DLD1 (cell line): ENCODE data around the gene RGS1.

ENCODE experiments used
- in situ Hi-C: cut with HindIII; loops from 2 replicates; pipeline ENCODE4 v1.10.0; 2017; ENCODE audit warnings: low sequenced_read_pairs

Gene RGS1

GRCh38 chr1:192579010-192579738 lies 3.6 kb downstream of the RGS1 start:
- in situ Hi-C loops: no loop called here

GRCh38 chr1:192580351-192580962 lies 4.9 kb downstream of the RGS1 start:
- in situ Hi-C loops: no loop called here

- in situ Hi-C loops: no loop called here
These were observed 5.8 kb downstream of the RGS1 start for GRCh38 chr1:192581131-192581927.

DNA sequence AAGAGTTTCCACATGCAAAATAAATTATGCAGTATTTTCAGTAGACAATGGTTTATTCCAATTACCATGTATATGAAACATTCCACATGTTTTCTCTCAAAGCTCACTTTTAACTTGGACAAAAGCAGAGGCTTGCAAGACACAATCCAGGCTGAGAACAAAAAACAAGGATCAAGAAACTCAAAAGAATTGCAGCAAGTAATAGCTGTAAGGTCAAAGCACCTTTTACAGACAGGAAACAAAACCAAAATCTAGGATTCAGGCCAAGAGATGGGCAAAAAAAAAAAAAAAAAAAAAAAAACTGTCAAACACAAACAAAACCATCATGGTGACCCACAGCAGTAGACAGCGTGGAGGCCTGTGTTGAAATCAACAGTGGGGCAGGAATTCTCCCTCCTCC lies 9.3 kb downstream of the RGS1 start:
- in situ Hi-C loops: no loop called here

GRCh38 chr1:192587386-192588266 lies 12.1 kb downstream of the RGS1 start:
- in situ Hi-C loops: no loop called here

DNA sequence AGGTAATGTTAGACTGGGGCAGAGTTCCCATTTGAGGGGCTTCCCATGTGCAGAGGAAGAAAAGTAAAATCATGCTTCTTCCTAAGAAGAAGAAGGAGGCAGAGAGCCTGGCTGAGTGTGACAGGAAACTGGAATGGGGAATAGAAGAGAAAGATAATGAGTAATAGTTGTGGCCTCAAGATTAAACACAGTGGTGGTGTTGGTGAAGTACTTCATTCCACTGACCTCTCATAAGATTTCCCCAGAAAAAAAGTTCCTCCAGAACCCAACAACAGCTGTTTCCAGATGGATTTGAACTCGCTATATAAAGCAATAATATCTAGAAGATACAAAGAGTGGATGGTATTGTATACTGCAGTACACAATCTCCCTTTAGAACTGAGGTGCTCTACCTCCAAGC lies 13.0 kb downstream of the RGS1 start:
- in situ Hi-C loops: no loop called here

GRCh38 chr1:192589813-192590212 lies 14.2 kb downstream of the RGS1 start:
- in situ Hi-C loops: no loop called here

GRCh38 chr1:192592517-192592916 lies 16.9 kb downstream of the RGS1 start:
- in situ Hi-C loops: no loop called here

DNA sequence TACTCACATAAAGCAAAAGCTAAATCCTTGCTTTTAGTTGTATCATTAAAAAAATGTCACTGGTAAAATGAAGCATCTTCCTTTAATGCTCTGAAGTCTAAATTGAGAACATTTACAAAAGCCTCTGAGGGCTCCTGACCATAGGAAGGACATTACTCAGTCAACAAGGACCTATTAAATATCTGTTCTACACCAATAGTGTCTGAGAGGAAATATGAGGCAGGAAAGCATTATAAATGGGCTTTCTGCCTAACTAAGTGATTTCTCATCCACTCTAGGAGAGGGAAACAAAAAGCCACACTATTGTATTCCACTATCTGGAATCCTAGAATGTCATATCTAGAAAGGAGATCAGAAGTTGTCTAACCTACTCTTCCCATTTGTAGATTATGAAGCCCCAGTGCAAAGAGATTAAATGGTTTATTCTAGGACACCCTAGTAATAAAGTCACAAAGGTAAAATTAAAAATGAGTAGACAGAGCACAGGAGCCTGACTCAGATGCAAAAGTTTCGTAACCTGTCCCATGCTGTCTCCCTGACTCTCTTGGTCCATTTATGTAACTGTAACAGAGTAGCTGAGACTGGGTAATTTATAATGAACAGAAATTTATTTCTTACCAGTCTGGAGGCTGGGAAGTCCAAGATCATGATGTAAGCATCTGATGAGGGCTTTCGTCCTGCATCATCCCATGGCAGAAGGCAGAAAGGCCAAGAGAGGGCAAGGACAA lies 17.6 kb downstream of the RGS1 start:
- in situ Hi-C loops: no loop called here

- in situ Hi-C loops: no loop called here
These were observed 19.7 kb downstream of the RGS1 start for GRCh38 chr1:192595299-192595698.

DNA sequence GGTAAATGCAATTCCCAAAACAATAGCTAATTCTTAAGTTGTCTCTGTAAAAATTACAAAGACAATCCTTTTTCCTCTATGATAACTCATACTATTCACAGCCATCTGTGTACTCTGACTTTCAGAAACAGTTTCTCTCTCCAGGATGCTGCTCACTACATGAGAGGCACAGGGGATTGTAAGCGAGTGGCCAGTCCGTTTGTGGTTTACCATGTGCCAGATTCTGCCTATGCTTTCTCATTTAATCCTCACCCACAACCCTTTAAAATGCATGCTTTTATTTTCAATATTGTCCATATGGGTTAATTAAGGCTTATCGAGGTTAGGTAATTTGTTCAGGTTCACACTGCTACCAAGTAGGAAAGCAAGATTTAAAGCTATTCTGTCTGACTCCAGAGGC lies 23.0 kb downstream of the RGS1 start:
- in situ Hi-C loops: no loop called here

DNA sequence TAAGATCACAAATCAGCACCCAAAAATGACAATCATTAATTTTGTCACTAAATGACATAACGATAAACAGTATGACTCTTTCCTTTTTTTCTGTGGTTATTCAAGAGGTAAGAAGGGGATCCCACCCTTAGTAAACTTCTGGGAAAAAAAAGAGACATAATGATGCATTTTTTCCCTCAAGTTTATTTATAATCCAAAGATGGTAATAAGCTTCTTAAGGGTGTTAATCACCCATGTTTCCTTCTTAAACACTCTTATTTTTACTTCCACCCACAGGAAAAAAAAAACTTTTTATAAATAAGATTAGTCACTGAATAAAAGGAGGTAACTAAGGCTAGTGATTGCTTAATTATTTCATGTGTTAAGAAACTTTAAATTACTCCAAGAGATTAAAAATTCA lies 24.7 kb downstream of the RGS1 start:
- in situ Hi-C loops: loop anchor here (25.0 kb wide), 1 partner anchor 412 kb away; no protein-coding TSS in a partner anchor

- in situ Hi-C loops: loop anchor here (25.0 kb wide), 1 partner anchor 411 kb away; no protein-coding TSS in a partner anchor
These were observed 25.6 kb downstream of the RGS1 start for GRCh38 chr1:192601143-192601542.

- in situ Hi-C loops: loop anchor here (25.0 kb wide), 1 partner anchor 411 kb away; no protein-coding TSS in a partner anchor
These were observed 26.0 kb downstream of the RGS1 start for GRCh38 chr1:192601567-192601966.

GRCh38 chr1:192602757-192603156 lies 27.2 kb downstream of the RGS1 start:
- in situ Hi-C loops: loop anchor here (25.0 kb wide), 1 partner anchor 410 kb away; no protein-coding TSS in a partner anchor

GRCh38 chr1:192603218-192603787 lies 27.7 kb downstream of the RGS1 start:
- in situ Hi-C loops: loop anchor here (25.0 kb wide), 1 partner anchor 409 kb away; no protein-coding TSS in a partner anchor

DNA sequence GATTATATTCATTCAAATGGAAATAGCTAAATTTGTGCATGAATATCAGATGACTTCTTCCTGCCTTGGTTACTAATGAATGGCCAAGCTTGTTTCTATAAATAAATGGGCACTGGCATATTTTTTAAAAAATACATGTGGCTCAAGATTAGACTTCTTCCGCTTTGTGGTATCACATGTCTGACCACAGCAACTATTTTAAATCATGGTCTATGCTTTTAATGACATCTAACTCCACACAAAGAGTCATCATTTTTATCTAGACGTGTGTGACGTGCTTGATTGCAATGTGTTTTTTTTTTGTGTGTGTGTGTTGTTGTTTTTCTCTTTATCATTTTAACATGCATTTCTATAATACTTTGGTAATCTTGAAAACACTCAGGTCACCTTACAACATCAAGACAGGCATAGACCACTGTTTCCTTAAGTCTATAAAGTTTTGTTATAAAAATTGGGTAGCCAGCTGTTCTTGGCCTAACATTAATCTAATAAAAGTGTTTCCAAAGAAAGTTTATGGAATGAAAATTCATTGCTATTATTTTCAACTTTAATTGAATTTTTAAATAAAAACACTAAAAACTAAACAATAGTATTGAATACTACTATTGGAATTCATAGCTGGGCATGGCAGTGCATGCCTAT lies 29.5 kb downstream of the RGS1 start:
- in situ Hi-C loops: loop anchor here (25.0 kb wide), 1 partner anchor 407 kb away; no protein-coding TSS in a partner anchor

DNA sequence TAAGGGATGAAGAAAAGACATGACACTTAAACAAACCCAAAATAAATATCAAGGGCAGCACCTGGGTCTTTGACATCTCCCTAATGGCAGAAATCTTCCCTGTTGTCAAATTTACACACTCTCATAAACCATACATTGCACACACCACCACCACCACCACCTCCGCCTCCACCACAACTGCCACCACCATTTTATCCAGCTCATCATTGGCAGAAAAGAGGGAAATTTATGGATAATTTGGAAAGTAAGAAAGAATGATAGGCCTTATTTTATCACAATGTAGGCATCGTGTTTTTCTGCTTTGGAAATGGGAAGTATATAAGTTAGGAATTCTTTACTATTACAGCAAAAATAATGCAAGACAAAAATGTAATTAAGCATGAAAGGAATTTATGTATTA lies 33.1 kb downstream of the RGS1 start:
- in situ Hi-C loops: loop anchor here (25.0 kb wide), 1 partner anchor 404 kb away; no protein-coding TSS in a partner anchor
